Neural cell (in vitro differentiated cells): ENCODE results near the gene TMEM151A.

ENCODE experiments used
- CTCF ChIP-seq: fragments of 450-650 bp; IDR thresholded peaks from 2 replicates; pipeline ENCODE4 v1.5.1; 2014; ENCODE audit warnings: antibody characterized with exemption, mild to moderate bottlenecking, moderate library complexity; ENCODE audit not compliant: poor library complexity, severe bottlenecking
- EZH2 ChIP-seq: fragments of 200-600, 300-800 bp; shearing (Covaris generic), sonication (generic); IDR thresholded peaks from 2 replicates; pipeline ENCODE4 v1.6.1; 2014; ENCODE audit warnings: antibody characterized with exemption, low read length, borderline replicate concordance, mild to moderate bottlenecking; ENCODE audit not compliant: insufficient read depth, poor library complexity, severe bottlenecking
- MXI1 ChIP-seq: fragments of 450-650 bp; conservative IDR thresholded peaks from 2 replicates; pipeline ENCODE4 v1.6.1; 2014; ENCODE audit warnings: antibody characterized with exemption, mild to moderate bottlenecking; ENCODE audit not compliant: poor library complexity, severe bottlenecking
- POLR2AphosphoS5 ChIP-seq: IDR thresholded peaks from 2 replicates; pipeline ENCODE4 v1.6.1; 2012
- SMC3 ChIP-seq: fragments of 450-650 bp; conservative IDR thresholded peaks from 2 replicates; pipeline ENCODE4 v1.6.1; 2014; ENCODE audit warnings: antibody characterized with exemption, mild to moderate bottlenecking, moderate library complexity; ENCODE audit not compliant: poor library complexity

- TF ChIP-seq SMC3 (no peak), CTCF (no peak), MXI1 (no peak), EZH2 (no peak), POLR2AphosphoS5 (no peak)
These were observed 5.0 kb upstream of the TMEM151A start for GRCh38 chr11:66286699-66287098.
